Measurements from ENCODE around the gene MRPL1. TPM values are rescaled to one million over a fixed set of nuclear protein-coding genes. Genes with fewer than 3 reads are reported as not detected.

The MRPL1 gene
- polyA plus RNA-seq, 3 donors = 4.0 to 11.8 (median 10.7) TPM

- Histone ChIP-seq H4K20me1 (ENCODE audit: insufficient read depth, low read length) (no peaks in the 10 kb centered on the region), H3K4me2 (replicated peaks; ENCODE audit: extremely low read depth, low read length, poor library complexity, severe bottlenecking) (no peak overlapping the region), H3K9ac (ENCODE audit: insufficient read depth, low read length, poor library complexity, severe bottlenecking) (no peak overlapping the region), H3K27ac (ENCODE audit: low read depth in 1 of 2, low read length in 2 of 2) (no peak overlapping the region), H3K4me3 (replicated peaks in 1 of 3; ENCODE audit: low read depth in 2 of 3, low read length in 3 of 3) (no peak overlapping the region), H3K27me3 (ENCODE audit: control insufficient read depth in 2 of 2, insufficient read depth in 2 of 2, low read length in 2 of 2) (no peaks in the 10 kb centered on the region), H3K36me3 (replicated peaks in 1 of 2; ENCODE audit: control insufficient read depth in 1 of 2, insufficient read depth in 2 of 2, low read length in 2 of 2) (peaks cover 3 to 11% of the 10 kb centered on the region in 2 donors), H2AFZ (ENCODE audit: insufficient read depth, low read depth, low read length, poor library complexity, severe bottlenecking) (no peak overlapping the region), H3K4me1 (ENCODE audit: control insufficient read depth in 1 of 2, insufficient read depth in 2 of 2, low read length in 2 of 2) (peaks cover 15 to 19% of the 10 kb centered on the region in 2 donors), H3K79me2 (ENCODE audit: insufficient read depth, low read length) (peaks cover 72% of the 10 kb centered on the region), H3K9me3 (replicated peaks in 1 of 2; ENCODE audit: control insufficient read depth in 1 of 2, insufficient read depth in 1 of 2, low read length in 2 of 2) (no peaks in the 10 kb centered on the region)
- Mint-ChIP-seq H3K4me1 (peaks cover 23% of the 10 kb centered on the region), H3K27me3 (ENCODE audit: low read depth in 3 of 3) (peaks cover 0 to 3% (median 0%) of the 10 kb centered on the region in 3 donors), H3K9me3 (peaks cover 0 to 1% (median 0%) of the 10 kb centered on the region in 7 donors), H3K27ac (peak overlapping the region in 1 of 7 donors; percentile 58), H3K36me3 (peaks cover 17 to 21% of the 10 kb centered on the region in 2 donors), H3K4me3 (no peak overlapping the region)
- DNase-seq = no peak
- intact Hi-C loops (cut with micrococcal nuclease) = no loop called here
- TF ChIP-seq CTCF (IDR thresholded peaks at IDR 0.05) = no peak
- WGBS (ENCODE audit: insufficient coverage) = 100% methylated on average over 2 of the region's 3 CpGs
Measured at GRCh38 chr4:77865259-77865658, 2.6 kb downstream of the MRPL1 start.

GRCh38 chr4:77872723-77873445, 10.3 kb downstream of the MRPL1 start:
- H3K27ac ChIP-seq (ENCODE audit: low read depth in 1 of 2, low read length in 2 of 2) = no peak overlapping the region
- intact Hi-C loops (cut with micrococcal nuclease) = no loop called here
- H3K9me3 ChIP-seq (replicated peaks in 1 of 2; ENCODE audit: control insufficient read depth in 1 of 2, insufficient read depth in 1 of 2, low read length in 2 of 2) = no peaks in the 10 kb centered on the region
- Mint-ChIP-seq H3K36me3 (peaks cover 24 to 47% of the 10 kb centered on the region in 2 donors), H3K27ac (peak overlapping the region in 1 of 7 donors; percentile 48), H3K9me3 (peaks cover 0 to 2% (median 0%) of the 10 kb centered on the region in 7 donors), H3K4me1 (peaks cover 3% of the 10 kb centered on the region), H3K4me3 (no peak overlapping the region), H3K27me3 (ENCODE audit: low read depth in 3 of 3) (peaks cover 0 to 2% (median 1%) of the 10 kb centered on the region in 3 donors)
- WGBS (ENCODE audit: insufficient coverage) = 100% methylated on average over 2 of the region's 7 CpGs
- no peak overlapping the region for H2AFZ ChIP-seq (ENCODE audit: insufficient read depth, low read depth, low read length, poor library complexity, severe bottlenecking)
- H3K9ac ChIP-seq (ENCODE audit: insufficient read depth, low read length, poor library complexity, severe bottlenecking) = no peak overlapping the region
- H3K36me3 ChIP-seq (replicated peaks in 1 of 2; ENCODE audit: control insufficient read depth in 1 of 2, insufficient read depth in 2 of 2, low read length in 2 of 2) = peaks cover 20 to 29% of the 10 kb centered on the region in 2 donors
- no peaks in the 10 kb centered on the region for H4K20me1 ChIP-seq (ENCODE audit: insufficient read depth, low read length)
- H3K79me2 ChIP-seq (ENCODE audit: insufficient read depth, low read length) = peaks cover 53% of the 10 kb centered on the region
- DNase-seq = no peak
- no peak overlapping the region for H3K4me3 ChIP-seq (replicated peaks in 1 of 3; ENCODE audit: low read depth in 2 of 3, low read length in 3 of 3)
- TF ChIP-seq CTCF (IDR thresholded peaks at IDR 0.05) = no peak
- no peaks in the 10 kb centered on the region for H3K27me3 ChIP-seq (ENCODE audit: control insufficient read depth in 2 of 2, insufficient read depth in 2 of 2, low read length in 2 of 2)
- no peak overlapping the region for H3K4me2 ChIP-seq (replicated peaks; ENCODE audit: extremely low read depth, low read length, poor library complexity, severe bottlenecking)
- no peaks in the 10 kb centered on the region for H3K4me1 ChIP-seq (ENCODE audit: control insufficient read depth in 1 of 2, insufficient read depth in 2 of 2, low read length in 2 of 2)

Data from CD14-positive monocyte (primary cell).